Upper lobe of left lung (tissue), 6 donors: ENCODE results near the gene CHPF2. TPM values are rescaled to one million over a fixed set of nuclear protein-coding genes. Genes with fewer than 3 reads are reported as not detected.

Source experiments
- ATAC-seq, 2 donors: fragments of 200-7000 bp; cut with Tn5 transposase; one replicate each; pipeline ENCODE4 v1.9.1; 2022; ENCODE audit warnings: mild to moderate bottlenecking in 2 of 2, moderate library complexity in 2 of 2; ENCODE audit not compliant: low FRiP score in 2 of 2
- DNase-seq, 2 donors: peaks; one replicate each; pipeline ENCODE4 v3.0.0-alpha.2; 2019 to 2020
- H3K27ac ChIP-seq, 4 donors: fragments of 200-600 bp; sonication (generic); one replicate each; pipeline ENCODE4 v1.5.1; 2016 to 2019
- H3K27me3 ChIP-seq, 4 donors: fragments of 200-600 bp; sonication (generic); one replicate each; pipeline ENCODE4 v1.5.1; 2017 to 2019
- H3K36me3 ChIP-seq, 4 donors: fragments of 200-600 bp; sonication (generic); one replicate each; pipeline ENCODE4 v1.5.1; 2016 to 2019
- H3K4me1 ChIP-seq, 4 donors: fragments of 200-600 bp; sonication (generic); one replicate each; pipeline ENCODE4 v1.5.1; 2018 to 2019
- H3K4me3 ChIP-seq, 4 donors: fragments of 200-600 bp; sonication (generic); one replicate each; pipeline ENCODE4 v1.5.1; 2017 to 2019; ENCODE audit warnings: mild to moderate bottlenecking in 2 of 4, moderate library complexity in 1 of 4
- H3K9me3 ChIP-seq, 4 donors: fragments of 200-600 bp; sonication (generic); one replicate each; pipeline ENCODE4 v1.5.1; 2018 to 2019
- EP300 ChIP-seq, 4 donors: sonication (generic); formaldehyde crosslinking; IDR thresholded peaks; one replicate each; pipeline ENCODE4 v1.5.1; 2017; ENCODE audit warnings: antibody characterized with exemption in 4 of 4, control low read depth in 2 of 4
- POLR2A ChIP-seq, 4 donors: fragments of 450-650 bp; IDR thresholded peaks; one replicate each; pipeline ENCODE4 v1.5.1; 2016 to 2017; ENCODE audit warnings: antibody characterized with exemption in 4 of 4, mild to moderate bottlenecking in 2 of 4
- POLR2AphosphoS5 ChIP-seq, 2 donors: sonication (generic); formaldehyde crosslinking; IDR thresholded peaks; one replicate each; pipeline ENCODE4 v1.5.1; 2017; ENCODE audit warnings: antibody characterized with exemption in 2 of 2
- WGBS, 2 donors: methylation state at CpG; one replicate each; pipeline ENCODE4 v1.1.5; 2017 to 2018; 5-methylcytosine and 5-hydroxymethylcytosine counted together
- total RNA-seq, 6 donors: library from RNA; depleted of rRNA in 4 of 6; stranded (reverse); fragments of >200 nt in 4 of 6; gene quantifications; one replicate each; pipeline versions ENCODE4 v1.1.0 to v1.2.1, GENCODE V29; 2016 to 2021
- TF ChIP-seq, protein P1 (sequence below), 6 experiments: fragments of 450-650 bp in 4 of 6; fragments of 200-600 bp in 2 of 6; sonication (generic) in 2 of 6; IDR thresholded peaks; one replicate each; pipeline ENCODE4 v1.5.1; 2016 to 2019; ENCODE audit warnings: antibody characterized with exemption in 6 of 6
- donor health status: DM: no; HTN: no; CAD: no; lungs with moderate emphysema.
- donor health status: DM: no; HTN: yes; CAD: no; lungs with severe emphysema.

The CHPF2 gene
- total RNA-seq, 6 donors from 2014 or later: 34.4 to 69.1 (median 47.4) TPM

DNA sequence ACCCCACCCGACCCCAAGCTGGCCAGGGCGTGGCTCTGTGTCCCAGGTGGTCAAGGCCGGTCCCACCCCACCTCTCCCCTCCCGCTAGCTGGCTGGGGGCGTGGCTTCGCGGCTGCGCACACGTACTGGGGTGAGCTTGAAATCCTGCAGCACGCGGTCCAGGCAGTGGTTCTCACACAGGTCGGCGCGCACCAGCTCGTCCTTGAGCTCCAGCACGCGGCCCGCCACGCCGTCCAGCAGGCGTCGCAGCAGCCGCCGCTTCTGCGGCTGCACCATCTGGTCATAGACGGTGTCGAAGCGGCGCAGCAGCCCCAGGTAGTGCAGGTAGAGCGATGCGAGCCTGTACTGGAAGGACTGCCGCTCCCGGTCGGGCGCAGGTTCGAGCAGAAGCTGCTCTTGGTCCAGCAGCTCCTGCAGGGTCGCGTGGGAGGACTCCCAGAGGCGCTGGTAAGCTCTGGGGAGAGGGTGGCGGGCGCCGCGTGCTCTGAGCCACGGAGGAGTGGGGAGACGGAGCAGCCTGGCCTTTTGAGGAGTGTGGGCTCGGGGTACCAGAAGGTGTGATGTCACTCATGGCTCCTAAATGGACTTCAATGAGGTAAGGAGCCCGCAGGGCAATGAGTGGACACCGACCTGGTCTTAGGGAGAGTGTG lies 27.8 kb upstream of the CHPF2 start:
- H3K27ac ChIP-seq: no peak overlapping the region
- H3K27me3 ChIP-seq: no peaks in the 10 kb centered on the region
- WGBS, 2 donors: 68 to 83% methylated on average over 9 to 41 of the region's 48 CpGs
- TF ChIP-seq POLR2A (IDR thresholded peaks at IDR 0.05) (no peak), POLR2AphosphoS5 (IDR thresholded peaks at IDR 0.05) (no peak)
- TF ChIP-seq, protein P1, sequence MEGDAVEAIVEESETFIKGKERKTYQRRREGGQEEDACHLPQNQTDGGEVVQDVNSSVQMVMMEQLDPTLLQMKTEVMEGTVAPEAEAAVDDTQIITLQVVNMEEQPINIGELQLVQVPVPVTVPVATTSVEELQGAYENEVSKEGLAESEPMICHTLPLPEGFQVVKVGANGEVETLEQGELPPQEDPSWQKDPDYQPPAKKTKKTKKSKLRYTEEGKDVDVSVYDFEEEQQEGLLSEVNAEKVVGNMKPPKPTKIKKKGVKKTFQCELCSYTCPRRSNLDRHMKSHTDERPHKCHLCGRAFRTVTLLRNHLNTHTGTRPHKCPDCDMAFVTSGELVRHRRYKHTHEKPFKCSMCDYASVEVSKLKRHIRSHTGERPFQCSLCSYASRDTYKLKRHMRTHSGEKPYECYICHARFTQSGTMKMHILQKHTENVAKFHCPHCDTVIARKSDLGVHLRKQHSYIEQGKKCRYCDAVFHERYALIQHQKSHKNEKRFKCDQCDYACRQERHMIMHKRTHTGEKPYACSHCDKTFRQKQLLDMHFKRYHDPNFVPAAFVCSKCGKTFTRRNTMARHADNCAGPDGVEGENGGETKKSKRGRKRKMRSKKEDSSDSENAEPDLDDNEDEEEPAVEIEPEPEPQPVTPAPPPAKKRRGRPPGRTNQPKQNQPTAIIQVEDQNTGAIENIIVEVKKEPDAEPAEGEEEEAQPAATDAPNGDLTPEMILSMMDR (IDR thresholded peaks at IDR 0.05): peak in 1 of 6 experiments; percentile 14
- H3K4me3 ChIP-seq: no peak overlapping the region
- H3K9me3 ChIP-seq: no peaks in the 10 kb centered on the region
- ATAC-seq: no peak
- H3K4me1 ChIP-seq: no peaks in the 10 kb centered on the region
- H3K36me3 ChIP-seq: no peaks in the 10 kb centered on the region
- DNase-seq: peak in 1 of 2 donors; percentile 84

DNA sequence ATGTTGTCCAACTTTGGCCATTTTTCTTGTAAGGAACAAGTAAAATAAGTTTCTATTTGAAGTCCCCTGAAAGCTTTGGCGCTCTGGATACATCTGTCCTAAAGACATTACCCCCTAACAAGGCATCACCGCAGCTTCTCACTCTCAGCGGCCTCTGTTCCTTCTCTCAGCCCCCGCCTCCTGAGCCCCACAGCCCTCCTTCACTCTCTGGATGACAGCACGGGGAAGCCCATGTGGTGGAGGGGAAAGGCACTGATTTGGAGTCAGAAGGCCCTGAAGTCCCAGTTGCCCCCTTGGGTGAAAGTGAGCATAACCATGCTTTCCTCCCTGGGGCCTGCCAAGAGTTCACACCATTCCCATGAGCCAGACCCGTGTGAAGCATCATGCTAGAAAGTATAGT lies 26.6 kb upstream of the CHPF2 start:
- H3K36me3 ChIP-seq: no peaks in the 10 kb centered on the region
- no peak overlapping the region for H3K27ac ChIP-seq
- no peak overlapping the region for H3K4me3 ChIP-seq
- 60 to 71% methylated on average over 6 of the region's 6 CpGs for WGBS, 2 donors
- ATAC-seq: no peak
- no peaks in the 10 kb centered on the region for H3K4me1 ChIP-seq
- H3K27me3 ChIP-seq: no peaks in the 10 kb centered on the region
- H3K9me3 ChIP-seq: no peaks in the 10 kb centered on the region
- DNase-seq: no peak
- TF ChIP-seq POLR2AphosphoS5 (IDR thresholded peaks at IDR 0.05) (no peak), POLR2A (IDR thresholded peaks at IDR 0.05) (no peak), EP300 (IDR thresholded peaks at IDR 0.05) (no peak)
- TF ChIP-seq, protein P1 (IDR thresholded peaks at IDR 0.05): no peak

DNA sequence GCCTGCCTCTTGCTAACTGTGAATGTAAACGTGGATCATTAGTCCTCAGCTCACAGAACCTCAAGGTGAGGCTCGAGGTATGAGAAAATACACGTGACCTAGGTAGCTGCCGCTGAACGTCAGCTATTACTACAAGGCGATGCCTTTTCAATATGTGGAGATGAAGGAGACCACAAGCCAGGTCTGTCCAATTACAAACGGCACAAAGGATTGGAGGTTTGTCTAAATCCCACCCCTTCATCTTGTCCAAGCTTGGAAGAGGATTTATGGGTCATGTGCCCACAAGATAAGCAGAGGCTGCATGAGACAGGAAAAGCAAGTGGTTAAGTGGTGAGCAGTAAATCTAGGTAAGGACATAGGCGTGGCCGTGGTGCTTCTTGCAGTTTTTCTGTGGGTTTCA lies 25.4 kb upstream of the CHPF2 start:
- no peak overlapping the region for H3K27ac ChIP-seq
- no peaks in the 10 kb centered on the region for H3K4me1 ChIP-seq
- no peaks in the 10 kb centered on the region for H3K27me3 ChIP-seq
- H3K4me3 ChIP-seq: no peak overlapping the region
- no peak for DNase-seq
- H3K9me3 ChIP-seq: no peaks in the 10 kb centered on the region
- no peak for ATAC-seq
- TF ChIP-seq, protein P1 (IDR thresholded peaks at IDR 0.05): no peak
- TF ChIP-seq EP300 (IDR thresholded peaks at IDR 0.05) (no peak), POLR2AphosphoS5 (IDR thresholded peaks at IDR 0.05) (no peak), POLR2A (IDR thresholded peaks at IDR 0.05) (no peak)
- H3K36me3 ChIP-seq: no peaks in the 10 kb centered on the region
- 41 to 60% methylated on average over 9 of the region's 9 CpGs for WGBS, 2 donors

DNA sequence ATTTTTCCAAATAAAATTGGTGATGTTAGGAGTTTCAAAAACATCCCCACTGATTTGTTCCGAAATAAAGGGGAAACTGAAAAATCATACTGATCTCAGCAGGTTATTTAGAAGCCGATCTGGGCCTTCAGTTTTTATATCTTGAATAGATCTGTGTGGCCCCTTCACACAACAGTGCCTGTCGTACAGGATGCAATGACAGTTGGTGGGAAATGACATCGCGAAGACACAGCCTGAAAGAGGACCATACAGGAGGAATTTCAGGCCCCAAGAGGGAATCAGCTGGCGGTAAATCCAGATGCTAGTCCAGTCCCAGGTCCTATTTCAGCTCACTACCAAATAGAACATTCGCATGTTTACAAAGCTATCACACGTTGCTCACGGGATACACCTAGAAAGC lies 25.0 kb upstream of the CHPF2 start:
- Histone ChIP-seq H3K4me1 (no peaks in the 10 kb centered on the region), H3K4me3 (no peak overlapping the region), H3K36me3 (peaks cover 0 to 1% (median under 1%) of the 10 kb centered on the region in 4 donors), H3K9me3 (no peaks in the 10 kb centered on the region), H3K27me3 (no peaks in the 10 kb centered on the region), H3K27ac (no peak overlapping the region)
- 44 to 55% methylated on average over 9 of the region's 9 CpGs for WGBS, 2 donors
- TF ChIP-seq, protein P1 (IDR thresholded peaks at IDR 0.05): no peak
- TF ChIP-seq POLR2A (IDR thresholded peaks at IDR 0.05): no peak
- no peak for TF ChIP-seq POLR2AphosphoS5 (IDR thresholded peaks at IDR 0.05)
- TF ChIP-seq EP300 (IDR thresholded peaks at IDR 0.05): no peak
- ATAC-seq: no peak
- DNase-seq: no peak

DNA sequence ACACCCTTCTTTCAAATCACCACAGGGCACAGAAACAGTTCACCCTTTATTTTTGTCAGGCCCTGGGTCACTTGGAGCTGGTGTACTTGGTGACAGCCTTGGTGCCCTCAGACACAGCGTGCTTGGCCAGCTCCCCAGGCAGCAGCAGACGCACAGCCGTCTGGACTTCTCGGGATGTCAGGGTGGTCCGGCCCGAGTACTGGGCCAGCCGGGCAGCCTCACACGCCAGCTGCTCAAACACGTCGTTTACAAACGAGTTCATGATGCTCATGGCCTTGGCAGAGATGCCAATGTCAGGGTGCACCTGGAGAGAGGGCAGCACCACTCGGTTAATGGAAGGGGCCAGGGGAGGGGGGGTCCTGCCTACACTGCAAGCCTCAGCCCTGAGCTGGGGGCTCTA lies 24.5 kb upstream of the CHPF2 start:
- WGBS, 2 donors: 61 to 70% methylated on average over 5 to 12 of the region's 12 CpGs
- peaks cover 0 to 6% (median 3%) of the 10 kb centered on the region in 4 donors for H3K36me3 ChIP-seq

More for the DNA sequence above, 24.5 kb upstream of the CHPF2 start:
- DNase-seq (peak in 1 of 2 donors; percentile 74), ATAC-seq (no peak)
- TF ChIP-seq EP300 (IDR thresholded peaks at IDR 0.05) (no peak), POLR2AphosphoS5 (IDR thresholded peaks at IDR 0.05) (no peak), POLR2A (IDR thresholded peaks at IDR 0.05) (no peak)
- TF ChIP-seq, protein P1 (IDR thresholded peaks at IDR 0.05): no peak
- no peaks in the 10 kb centered on the region for H3K27me3 ChIP-seq
- no peak overlapping the region for H3K4me3 ChIP-seq
- no peaks in the 10 kb centered on the region for H3K9me3 ChIP-seq
- H3K27ac ChIP-seq: no peak overlapping the region
- H3K4me1 ChIP-seq: no peaks in the 10 kb centered on the region
